Testis (tissue), 2 donors: ENCODE measurements around the gene PHF2.

Source experiments
- CTCF ChIP-seq, 3 experiments: fragments of 450-650 bp in 2 of 3; fragments of 200-600 bp in 1 of 3; sonication (generic) in 1 of 3; IDR thresholded peaks; one replicate each; pipeline ENCODE4 v1.5.1; 2016 to 2019; ENCODE audit warnings: antibody characterized with exemption in 3 of 3, mild to moderate bottlenecking in 2 of 3, moderate library complexity in 1 of 3
- POLR2A ChIP-seq: fragments of 450-650 bp; IDR thresholded peaks from one replicate; pipeline ENCODE4 v1.6.1; 2017; ENCODE audit warnings: antibody characterized with exemption, mild to moderate bottlenecking, moderate library complexity

GRCh38 chr9:93565089-93565488, 11.3 kb upstream of the PHF2 start:
- TF ChIP-seq POLR2A (no peak), CTCF (IDR thresholded peaks at IDR 0.05) (no peak)
